ENCODE measurements around the gene TMCO6.
A peak's percentile ranks its signal among the peaks of the same experiment; 100 is the strongest.
"Not testable (repeated sequence)": the region's sequence is repeated elsewhere in the genome, so short reads cannot be mapped to it uniquely, and the experiment has no call there.

Gene TMCO6

GRCh38 chr5:140639148-140639981, at the start of gene TMCO6:
Gene TMCO6 (plus strand): TSS chr5:140639451. CDS start chr5:140639528, 77 bp downstream.
- DNase-seq: peak; percentile 98

GRCh38 chr5:140590861-140591260, 48.4 kb upstream of the TMCO6 start:
- DNase-seq: no peak

GRCh38 chr5:140591747-140592372, 47.4 kb upstream of the TMCO6 start:
- DNase-seq: no peak

- DNase-seq: not testable (repeated sequence)
Measured at GRCh38 chr5:140593070-140593469, 46.2 kb upstream of the TMCO6 start.

- DNase-seq: no peak
Measured at GRCh38 chr5:140594169-140594568, 45.1 kb upstream of the TMCO6 start.

GRCh38 chr5:140595538-140596300, 43.5 kb upstream of the TMCO6 start:
- peak in 1 of 2 donors; percentile 50 for DNase-seq

GRCh38 chr5:140596321-140596741, 42.9 kb upstream of the TMCO6 start:
- DNase-seq: no peak

- no peak for DNase-seq
Measured at GRCh38 chr5:140598836-140599235, 40.4 kb upstream of the TMCO6 start.

GRCh38 chr5:140600096-140600495, 39.2 kb upstream of the TMCO6 start:
- DNase-seq: no peak

- DNase-seq: no peak
Measured at GRCh38 chr5:140602147-140602546, 37.1 kb upstream of the TMCO6 start.

GRCh38 chr5:140603446-140603698, 35.9 kb upstream of the TMCO6 start:
- not testable (repeated sequence) for DNase-seq

- no peak for DNase-seq
Measured at GRCh38 chr5:140603734-140604133, 35.5 kb upstream of the TMCO6 start.

- DNase-seq: no peak
Measured at GRCh38 chr5:140605879-140606278, 33.4 kb upstream of the TMCO6 start.

- no peak for DNase-seq
Measured at GRCh38 chr5:140607031-140607430, 32.2 kb upstream of the TMCO6 start.

GRCh38 chr5:140608722-140609121, 30.5 kb upstream of the TMCO6 start:
- no peak for DNase-seq

- peak in 1 of 2 donors; percentile 55 for DNase-seq
Measured at GRCh38 chr5:140609126-140609525, 30.1 kb upstream of the TMCO6 start.

GRCh38 chr5:140611020-140611521, 28.2 kb upstream of the TMCO6 start:
- no peak for DNase-seq

- DNase-seq: no peak
Measured at GRCh38 chr5:140622301-140622700, 16.9 kb upstream of the TMCO6 start.

GRCh38 chr5:140623061-140623460, 16.2 kb upstream of the TMCO6 start:
- not testable (repeated sequence) for DNase-seq

- DNase-seq: not testable (repeated sequence)
Measured at GRCh38 chr5:140624886-140625285, 14.4 kb upstream of the TMCO6 start.

- no peak for DNase-seq
Measured at GRCh38 chr5:140627972-140628371, 11.3 kb upstream of the TMCO6 start.

- no peak for DNase-seq
Measured at GRCh38 chr5:140628711-140629110, 10.5 kb upstream of the TMCO6 start.

- DNase-seq: no peak
Measured at GRCh38 chr5:140630292-140631035, 8.8 kb upstream of the TMCO6 start.
